Gastrocnemius medialis (tissue), 4 donors: ENCODE measurements around the gene AFF1. TPM values are rescaled to one million over a fixed set of nuclear protein-coding genes. Genes with fewer than 3 reads are reported as not detected.
A peak's percentile ranks its signal among the peaks of the same experiment; 100 is the strongest.

Experiments used
- ATAC-seq, 2 donors: fragments of 150-250 bp; one replicate each; pipeline ENCODE4 v1.9.1; 2016
- DNase-seq, 2 donors: peaks; one replicate each; pipeline ENCODE4 v3.0.0-alpha.2; 2019
- H3K27ac ChIP-seq, 4 donors: fragments of 200-600 bp; sonication (generic); 1 replicate in 1 of 4; 2 replicates in 3 of 4; pipeline ENCODE4 v1.5.1; 2016 to 2018; ENCODE audit warnings: mild to moderate bottlenecking in 2 of 4, moderate library complexity in 1 of 4
- H3K27me3 ChIP-seq, 3 donors: fragments of 200-600 bp; sonication (generic) in 2 of 3; 1 replicate in 1 of 3; 2 replicates in 2 of 3; pipeline versions ENCODE4 v1.5.1 to v1.6.0; 2016 to 2019; ENCODE audit warnings: mild to moderate bottlenecking in 1 of 3, moderate library complexity in 1 of 3
- H3K36me3 ChIP-seq, 2 donors: fragments of 200-600 bp; sonication (generic) in 1 of 2; one replicate each; pipeline ENCODE4 v1.5.1; 2017 to 2018
- H3K4me1 ChIP-seq, 2 donors: fragments of 200-600 bp; sonication (generic) in 1 of 2; one replicate each; pipeline ENCODE4 v1.5.1; 2016 to 2017; ENCODE audit warnings: mild to moderate bottlenecking in 2 of 2
- H3K4me3 ChIP-seq, 4 donors: fragments of 200-600 bp; sonication (generic) in 3 of 4; 1 replicate in 1 of 4; 2 replicates in 3 of 4; pipeline ENCODE4 v1.5.1; 2016 to 2019; ENCODE audit warnings: mild to moderate bottlenecking in 2 of 4
- H3K9me3 ChIP-seq, 3 donors: fragments of 200-600 bp; sonication (generic) in 2 of 3; 1 replicate in 1 of 3; 2 replicates in 2 of 3; pipeline ENCODE4 v1.5.1; 2016 to 2019
- CTCF ChIP-seq, 5 experiments: fragments of 450-650 bp in 3 of 5; fragments of 200-600 bp in 2 of 5; sonication (generic) in 2 of 5; IDR thresholded peaks in 4 of 5; conservative IDR thresholded peaks in 1 of 5; 1 replicate in 4 of 5; 2 replicates in 1 of 5; pipeline ENCODE4 v1.5.1; 2016 to 2019; ENCODE audit warnings: antibody characterized with exemption in 5 of 5, mild to moderate bottlenecking in 3 of 5, moderate library complexity in 3 of 5
- POLR2A ChIP-seq, 2 donors: fragments of 450-650 bp; IDR thresholded peaks; one replicate each; pipeline ENCODE4 v1.6.1; 2017; ENCODE audit warnings: antibody characterized with exemption in 2 of 2, mild to moderate bottlenecking in 2 of 2, moderate library complexity in 2 of 2
- in situ Hi-C, 4 donors: fragments of 200-750 bp; cut with MboI; loops; one replicate each; pipeline versions ENCODE4 v1.15.0 to v1.8.0; 2017; ENCODE audit warnings: low sequenced_read_pairs in 4 of 4
- intact Hi-C: fragments of 100-400 bp; cut with DNase I; formaldehyde crosslinking; loops from one replicate; pipeline ENCODE4 v1.15.1; 2023; ENCODE audit warnings: low total_unique reads
- total RNA-seq, 4 donors: library from RNA; depleted of rRNA; stranded (reverse); fragments of >200 nt; gene quantifications; one replicate each; pipeline versions ENCODE4 v1.1.0 to v1.2.3, GENCODE V29; 2016

The AFF1 gene
- total RNA-seq, 4 donors from 2014 or later = 142 to 265 (median 197) TPM

GRCh38 chr4:87105101-87105845, 170.5 kb downstream of the AFF1 start:
- Histone ChIP-seq H3K9me3 (no peaks in the 10 kb centered on the region), H3K36me3 (peaks cover 0 to 12% of the 10 kb centered on the region in 2 donors), H3K27ac (peak overlapping the region in 3 of 4 donors; percentile 78 to 91 (median 87)), H3K4me3 (no peak overlapping the region), H3K27me3 (no peaks in the 10 kb centered on the region), H3K4me1 (peaks cover 81 to 89% of the 10 kb centered on the region in 2 donors)
- intact Hi-C loops = loop anchor here (5.0 kb wide), 1 partner anchor 98 kb away; no protein-coding TSS in a partner anchor
- ATAC-seq (no peak), DNase-seq (no peak)
- TF ChIP-seq POLR2A (IDR thresholded peaks at IDR 0.05) (no peak), CTCF (IDR thresholded peaks at IDR 0.05 in 4 of 5, conservative IDR thresholded peaks at IDR 0.05 in 1 of 5) (no peak)
- in situ Hi-C loops = loop anchor here in 1 of 4 donors (25.0 kb wide), 1 partner anchor 93 kb away; no protein-coding TSS in a partner anchor

- peaks cover 70 to 72% of the 10 kb centered on the region in 2 donors for H3K4me1 ChIP-seq
- H3K9me3 ChIP-seq = no peaks in the 10 kb centered on the region
- ATAC-seq (peak; percentile 96 to 97), DNase-seq (peak; percentile 71 to 89)
- TF ChIP-seq CTCF (IDR thresholded peaks at IDR 0.05 in 4 of 5, conservative IDR thresholded peaks at IDR 0.05 in 1 of 5) (peak in 1 of 5 experiments; percentile 12), POLR2A (IDR thresholded peaks at IDR 0.05) (no peak)
- peak overlapping the region; percentile 78 to 91 (median 83) for H3K27ac ChIP-seq
- intact Hi-C loops = loop anchor here (5.0 kb wide), 1 partner anchor 101 kb away; no protein-coding TSS in a partner anchor
- H3K27me3 ChIP-seq = no peaks in the 10 kb centered on the region
- in situ Hi-C loops = loop anchor here in 1 of 4 donors (25.0 kb wide), 1 partner anchor 96 kb away; no protein-coding TSS in a partner anchor
- peak overlapping the region in 2 of 4 donors; percentile 4 to 23 for H3K4me3 ChIP-seq
- H3K36me3 ChIP-seq = peaks cover 0 to 12% of the 10 kb centered on the region in 2 donors
These were observed 173.3 kb downstream of the AFF1 start for GRCh38 chr4:87108142-87108546.

- H3K9me3 ChIP-seq = no peaks in the 10 kb centered on the region
- no peak overlapping the region for H3K4me3 ChIP-seq
- H3K36me3 ChIP-seq = peaks cover 0 to 14% of the 10 kb centered on the region in 2 donors
- no peak for TF ChIP-seq CTCF (IDR thresholded peaks at IDR 0.05 in 4 of 5, conservative IDR thresholded peaks at IDR 0.05 in 1 of 5)
- TF ChIP-seq POLR2A (IDR thresholded peaks at IDR 0.05) = no peak
- no peaks in the 10 kb centered on the region for H3K27me3 ChIP-seq
- in situ Hi-C loops = loop anchor here in 1 of 4 donors (25.0 kb wide), 1 partner anchor 97 kb away; no protein-coding TSS in a partner anchor
- H3K27ac ChIP-seq = peak overlapping the region; percentile 78 to 91 (median 83)
- peaks cover 60 to 65% of the 10 kb centered on the region in 2 donors for H3K4me1 ChIP-seq
- ATAC-seq (no peak), DNase-seq (no peak)
- intact Hi-C loops = loop anchor here (5.0 kb wide), 1 partner anchor 102 kb away; no protein-coding TSS in a partner anchor
These were observed 174.3 kb downstream of the AFF1 start for GRCh38 chr4:87109121-87109520.

- Histone ChIP-seq H3K27ac (peak overlapping the region in 3 of 4 donors; percentile 78 to 91 (median 87)), H3K9me3 (no peaks in the 10 kb centered on the region), H3K4me1 (peaks cover 57% of the 10 kb centered on the region in 2 donors), H3K36me3 (peaks cover 0 to 23% of the 10 kb centered on the region in 2 donors), H3K27me3 (no peaks in the 10 kb centered on the region), H3K4me3 (no peak overlapping the region)
- TF ChIP-seq CTCF (IDR thresholded peaks at IDR 0.05 in 4 of 5, conservative IDR thresholded peaks at IDR 0.05 in 1 of 5) (no peak), POLR2A (IDR thresholded peaks at IDR 0.05) (no peak)
- intact Hi-C loops = loop anchor here (5.0 kb wide), 1 partner anchor 103 kb away; no protein-coding TSS in a partner anchor
- in situ Hi-C loops = loop anchor here in 1 of 4 donors (25.0 kb wide), 1 partner anchor 98 kb away; no protein-coding TSS in a partner anchor
- no peak for ATAC-seq
- DNase-seq = no peak
These were observed 175.1 kb downstream of the AFF1 start for GRCh38 chr4:87109945-87110344.
